ENCODE data around the gene TCTN1.
A peak's percentile ranks its signal among the peaks of the same experiment; 100 is the strongest.

The TCTN1 gene

GRCh38 chr12:110599334-110599733 is 14.6 kb upstream of the TCTN1 start:
- no peak for TF ChIP-seq CTCF (IDR thresholded peaks at IDR 0.05)

DNA sequence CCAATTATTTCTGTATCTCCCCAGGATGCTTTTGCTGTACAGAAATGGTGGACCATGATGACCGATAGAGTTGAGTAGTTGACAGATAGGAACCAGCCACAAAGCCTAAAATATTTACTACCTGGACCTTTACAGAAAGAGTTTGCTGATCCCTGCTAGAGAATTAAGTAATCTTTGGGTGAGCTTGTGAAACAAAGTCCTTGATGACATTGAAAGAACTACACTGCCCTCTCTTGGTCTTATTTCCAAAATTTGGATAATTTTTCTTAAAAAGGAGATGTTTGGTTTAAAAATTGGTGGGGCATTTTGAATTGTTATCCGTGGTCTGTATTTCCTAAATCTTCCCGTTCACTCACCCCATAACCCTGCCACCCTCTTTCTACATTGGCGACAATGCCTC is 13.7 kb upstream of the TCTN1 start:
- peak; percentile 44; the same call in 1 of the 2 replicates for TF ChIP-seq CTCF (IDR thresholded peaks at IDR 0.05)

- peak; percentile 75 for TF ChIP-seq CTCF (IDR thresholded peaks at IDR 0.05)
Observed at GRCh38 chr12:110602085-110602814, 11.7 kb upstream of the TCTN1 start.

DNA sequence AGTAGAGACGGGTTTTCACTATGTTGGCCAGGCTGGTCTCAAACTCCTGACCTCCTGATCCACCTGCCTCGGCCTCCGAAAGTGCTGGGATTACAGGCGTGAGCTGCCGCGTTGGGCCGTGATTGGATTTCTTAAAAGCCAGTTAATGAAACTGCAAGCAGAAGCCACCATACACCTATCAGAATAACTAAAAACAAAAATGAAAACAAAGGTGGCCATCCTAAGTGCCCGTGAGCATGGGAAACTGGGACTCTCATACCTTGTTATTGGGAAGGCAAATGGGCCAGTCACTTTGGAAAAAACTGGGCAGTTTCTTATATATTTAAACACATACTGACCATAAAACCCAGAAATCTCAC is 7.7 kb upstream of the TCTN1 start:
- no peak for TF ChIP-seq CTCF (IDR thresholded peaks at IDR 0.05)

DNA sequence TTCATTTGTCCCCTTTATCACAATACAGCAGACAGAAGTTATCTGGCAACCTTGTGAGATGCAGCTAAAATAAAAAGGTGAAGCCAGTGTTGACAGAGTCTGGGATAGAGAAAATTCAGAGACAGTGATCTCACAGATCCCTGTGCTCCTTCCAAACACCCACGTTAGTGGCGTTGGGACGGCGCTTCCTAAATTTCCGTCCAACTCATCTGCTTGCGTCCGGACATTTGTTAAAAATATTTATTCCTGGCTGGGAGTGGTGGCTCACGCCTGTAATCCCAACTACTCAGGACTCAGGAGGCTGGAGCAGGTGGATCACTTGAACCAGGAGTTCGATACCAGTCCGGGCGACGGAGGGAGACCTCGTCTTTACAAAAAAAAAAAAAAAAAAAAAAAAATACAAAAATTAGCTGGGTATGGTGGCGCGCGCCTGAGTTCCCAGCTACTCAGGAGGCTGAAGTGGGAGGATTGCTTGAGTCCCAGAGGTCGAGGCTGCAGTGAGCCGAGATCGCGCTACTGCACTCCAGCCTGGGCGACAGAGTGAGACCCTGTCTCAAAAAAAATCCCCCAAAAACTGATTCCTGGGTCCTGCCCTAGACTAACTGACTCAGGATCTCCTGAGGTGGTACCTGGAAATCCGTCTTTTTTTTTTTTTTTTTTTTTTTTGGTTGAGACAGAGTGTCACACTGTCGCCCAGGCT is 708 bp upstream of the TCTN1 start:
- TF ChIP-seq CTCF (IDR thresholded peaks at IDR 0.05): no peak

DNA sequence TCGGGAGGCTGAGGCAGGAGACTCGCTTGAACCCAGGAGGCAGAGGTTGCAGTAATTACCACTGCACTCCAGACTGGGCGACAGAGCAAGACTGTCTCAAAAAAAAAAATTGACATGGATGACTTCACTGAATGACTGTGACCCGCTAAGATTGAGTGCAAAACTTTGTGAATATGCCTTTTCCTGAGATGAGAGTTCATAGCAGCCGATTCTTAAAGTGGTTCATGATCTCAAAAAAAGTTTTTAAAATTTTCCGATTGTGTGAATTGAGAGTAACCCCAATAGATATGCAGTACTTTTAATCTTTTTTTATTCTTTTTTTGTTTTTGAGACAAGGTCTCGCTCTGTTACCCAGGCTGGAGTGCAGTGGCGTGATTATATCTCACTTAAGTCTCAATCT is 1.2 kb downstream of the TCTN1 start:
- TF ChIP-seq CTCF (IDR thresholded peaks at IDR 0.05): no peak

- TF ChIP-seq CTCF (IDR thresholded peaks at IDR 0.05): no peak
Observed at GRCh38 chr12:110616471-110617115, 2.7 kb downstream of the TCTN1 start.

Measured in LNCAP (cell line).